H4 (cell line): ENCODE results near the gene IGSF23. TPM values are rescaled to one million over a fixed set of nuclear protein-coding genes. Genes with fewer than 3 reads are reported as not detected.

Experiments used
- total RNA-seq: library from RNA; depleted of rRNA; stranded (reverse); fragments of >200 nt; shearing (Covaris generic); gene quantifications from 2 replicates; pipeline ENCODE4 v1.2.3, GENCODE V29; 2014; rRNA removed

Gene IGSF23
- total RNA-seq, 1 experiment from 2014 or later: not detected

Other genes starting within 250 kb of the IGSF23 start
- 0.31 and 0.87 TPM in 2 replicates for gene ZNF285, start 212.0 kb upstream of the IGSF23 start, total RNA-seq
- gene ZNF229, start 165.1 kb upstream of the IGSF23 start, total RNA-seq: 6.6 and 9.9 TPM in 2 replicates
- 5.8 and 7.6 TPM in 2 replicates for gene ZNF180, start 113.0 kb upstream of the IGSF23 start, total RNA-seq
- not detected in 2 replicates for gene CEACAM20, start 83.9 kb upstream of the IGSF23 start, total RNA-seq
- gene PVR, start 30.3 kb downstream of the IGSF23 start, total RNA-seq: 41.9 and 46.0 TPM in 2 replicates
- 0.23 and 1.0 TPM in 2 replicates for gene CEACAM19, start 57.9 kb downstream of the IGSF23 start, total RNA-seq
- not detected in 2 replicates for gene CEACAM16, start 85.6 kb downstream of the IGSF23 start, total RNA-seq
- gene BCL3, start 135.1 kb downstream of the IGSF23 start, total RNA-seq: 7.8 and 11.6 TPM in 2 replicates
- gene CBLC, start 164.3 kb downstream of the IGSF23 start, total RNA-seq: not detected in 2 replicates
- 5.8 and 6.2 TPM in 2 replicates for gene BCAM, start 195.5 kb downstream of the IGSF23 start, total RNA-seq
- gene NECTIN2, start 232.7 kb downstream of the IGSF23 start, total RNA-seq: 42.0 and 43.3 TPM in 2 replicates